CD4-positive, alpha-beta T cell treated with Interleukin-17A for 4 hours (primary cell): ENCODE data around the gene UBE2S.

Experiments
- DNase-seq: peaks from one replicate; pipeline ENCODE4 v3.0.0-alpha.2; 2020; ENCODE audit warnings: mixed read lengths

Gene UBE2S

GRCh38 chr19:55382522-55383054 is 25.0 kb downstream of the UBE2S start:
- DNase-seq: no peak

- DNase-seq: no peak
Observed at GRCh38 chr19:55382013-55382412, 25.6 kb downstream of the UBE2S start.

- no peak for DNase-seq
Observed at GRCh38 chr19:55379174-55379573, 28.4 kb downstream of the UBE2S start.

- no peak for DNase-seq
Observed at GRCh38 chr19:55377356-55378131, 30.0 kb downstream of the UBE2S start.

- no peak for DNase-seq
Observed at GRCh38 chr19:55376241-55376933, 31.2 kb downstream of the UBE2S start, which contains the start of gene TMEM190. TMEM190 (plus strand) TSS chr19:55376826; CDS start chr19:55376854, 28 bp downstream.

GRCh38 chr19:55373993-55374757 is 33.4 kb downstream of the UBE2S start:
- no peak for DNase-seq

- DNase-seq: no peak
Observed at GRCh38 chr19:55373306-55373992, 34.1 kb downstream of the UBE2S start.

GRCh38 chr19:55372316-55373081 is 35.1 kb downstream of the UBE2S start:
- DNase-seq: no peak

GRCh38 chr19:55370305-55370988 is 37.1 kb downstream of the UBE2S start, which contains the start of gene IL11:
IL11 (minus strand) TSS chr19:55370463; CDS start chr19:55370310, 153 bp downstream.
- DNase-seq: no peak

- DNase-seq: peak; percentile 51
Observed at GRCh38 chr19:55369653-55370304, 37.8 kb downstream of the UBE2S start.

GRCh38 chr19:55368701-55369563 is 38.7 kb downstream of the UBE2S start:
- DNase-seq: peak; percentile 20

GRCh38 chr19:55368106-55368505 is 39.5 kb downstream of the UBE2S start:
- DNase-seq: no peak

- no peak for DNase-seq
Observed at GRCh38 chr19:55366790-55367189, 40.8 kb downstream of the UBE2S start.

GRCh38 chr19:55365964-55366363 is 41.6 kb downstream of the UBE2S start:
- no peak for DNase-seq

GRCh38 chr19:55365245-55365644 is 42.3 kb downstream of the UBE2S start:
- no peak for DNase-seq

GRCh38 chr19:55362990-55363716 is 44.4 kb downstream of the UBE2S start, which contains the start of gene GARIN5B:
GARIN5B (minus strand) TSS chr19:55363260; CDS start chr19:55363066, 194 bp downstream.
- no peak for DNase-seq

- no peak for DNase-seq
Observed at GRCh38 chr19:55362174-55362989, 45.2 kb downstream of the UBE2S start.

GRCh38 chr19:55360902-55361301 is 46.7 kb downstream of the UBE2S start:
- DNase-seq: no peak
